ENCODE results near the gene MICAL2. TPM values are rescaled to one million over a fixed set of nuclear protein-coding genes. Genes with fewer than 3 reads are reported as not detected.

The MICAL2 gene
- total and polyA plus RNA-seq, 10 of the 15 experiments (the other 5 are each of a cell fraction or from before 2014, with no cell fraction given), result 0.90 to 5.6 (median 2.4) TPM

DNA sequence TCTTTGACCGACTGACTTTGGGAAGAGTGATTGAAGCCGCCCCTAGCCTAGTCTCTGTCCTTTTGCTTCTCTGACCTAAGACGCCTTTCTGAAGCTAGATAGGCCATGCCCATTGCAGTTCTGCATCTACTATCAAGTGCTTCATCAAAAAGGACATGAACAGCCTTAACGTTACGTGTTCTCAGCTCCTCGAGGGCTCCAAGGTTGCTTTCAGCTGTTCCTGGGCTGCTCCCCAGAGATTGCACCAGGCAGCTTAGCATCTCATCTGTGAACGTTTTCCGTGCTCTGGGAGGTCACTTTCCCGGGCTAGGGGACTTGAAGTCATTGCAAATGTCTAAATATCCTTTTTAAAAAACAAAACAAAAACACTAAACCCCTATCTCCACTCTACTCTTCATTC is 13.9 kb downstream of the MICAL2 start:
- intact Hi-C loops (cut with micrococcal nuclease; ENCODE audit: unreplicated experiment), result no loop called here
- TF ChIP-seq EZH2 (IDR thresholded peaks at IDR 0.05; ENCODE audit: borderline replicate concordance, control insufficient read depth, low read depth, low read length) (no peak), CBFB (IDR thresholded peaks at IDR 0.05; ENCODE audit: low read depth) (no peak), MEF2A (IDR thresholded peaks at IDR 0.05; ENCODE audit: insufficient read depth, low read depth, low read length) (no peak), SRF (IDR thresholded peaks at IDR 0.05; ENCODE audit: low read depth in 2 of 2, low read length in 2 of 2) (no peak), RBBP5 (conservative IDR thresholded peaks at IDR 0.05) (no peak), IKZF1 (conservative IDR thresholded peaks at IDR 0.05) (no peak), ATF7 (IDR thresholded peaks at IDR 0.05; ENCODE audit: low read depth) (no peak), FOXK2 (IDR thresholded peaks at IDR 0.05) (no peak), POLR2A (IDR thresholded peaks at IDR 0.05; ENCODE audit: low read depth, low read length) (no peak), FOS (IDR thresholded peaks at IDR 0.05; ENCODE audit: borderline replicate concordance, extremely low read depth, insufficient read length) (no peak), SREBF2 (IDR thresholded peaks at IDR 0.05; ENCODE audit: low read length) (no peak)
- TF ChIP-seq, protein P1, sequence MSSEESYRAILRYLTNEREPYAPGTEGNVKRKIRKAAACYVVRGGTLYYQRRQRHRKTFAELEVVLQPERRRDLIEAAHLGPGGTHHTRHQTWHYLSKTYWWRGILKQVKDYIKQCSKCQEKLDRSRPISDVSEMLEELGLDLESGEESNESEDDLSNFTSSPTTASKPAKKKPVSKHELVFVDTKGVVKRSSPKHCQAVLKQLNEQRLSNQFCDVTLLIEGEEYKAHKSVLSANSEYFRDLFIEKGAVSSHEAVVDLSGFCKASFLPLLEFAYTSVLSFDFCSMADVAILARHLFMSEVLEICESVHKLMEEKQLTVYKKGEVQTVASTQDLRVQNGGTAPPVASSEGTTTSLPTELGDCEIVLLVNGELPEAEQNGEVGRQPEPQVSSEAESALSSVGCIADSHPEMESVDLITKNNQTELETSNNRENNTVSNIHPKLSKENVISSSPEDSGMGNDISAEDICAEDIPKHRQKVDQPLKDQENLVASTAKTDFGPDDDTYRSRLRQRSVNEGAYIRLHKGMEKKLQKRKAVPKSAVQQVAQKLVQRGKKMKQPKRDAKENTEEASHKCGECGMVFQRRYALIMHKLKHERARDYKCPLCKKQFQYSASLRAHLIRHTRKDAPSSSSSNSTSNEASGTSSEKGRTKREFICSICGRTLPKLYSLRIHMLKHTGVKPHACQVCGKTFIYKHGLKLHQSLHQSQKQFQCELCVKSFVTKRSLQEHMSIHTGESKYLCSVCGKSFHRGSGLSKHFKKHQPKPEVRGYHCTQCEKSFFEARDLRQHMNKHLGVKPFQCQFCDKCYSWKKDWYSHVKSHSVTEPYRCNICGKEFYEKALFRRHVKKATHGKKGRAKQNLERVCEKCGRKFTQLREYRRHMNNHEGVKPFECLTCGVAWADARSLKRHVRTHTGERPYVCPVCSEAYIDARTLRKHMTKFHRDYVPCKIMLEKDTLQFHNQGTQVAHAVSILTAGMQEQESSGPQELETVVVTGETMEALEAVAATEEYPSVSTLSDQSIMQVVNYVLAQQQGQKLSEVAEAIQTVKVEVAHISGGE (CRISPR knock-in tag; IDR thresholded peaks at IDR 0.05), result no peak
- TF ChIP-seq, protein P2, sequence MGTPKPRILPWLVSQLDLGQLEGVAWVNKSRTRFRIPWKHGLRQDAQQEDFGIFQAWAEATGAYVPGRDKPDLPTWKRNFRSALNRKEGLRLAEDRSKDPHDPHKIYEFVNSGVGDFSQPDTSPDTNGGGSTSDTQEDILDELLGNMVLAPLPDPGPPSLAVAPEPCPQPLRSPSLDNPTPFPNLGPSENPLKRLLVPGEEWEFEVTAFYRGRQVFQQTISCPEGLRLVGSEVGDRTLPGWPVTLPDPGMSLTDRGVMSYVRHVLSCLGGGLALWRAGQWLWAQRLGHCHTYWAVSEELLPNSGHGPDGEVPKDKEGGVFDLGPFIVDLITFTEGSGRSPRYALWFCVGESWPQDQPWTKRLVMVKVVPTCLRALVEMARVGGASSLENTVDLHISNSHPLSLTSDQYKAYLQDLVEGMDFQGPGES (IDR thresholded peaks at IDR 0.05), result no peak
- TF ChIP-seq, protein P3, sequence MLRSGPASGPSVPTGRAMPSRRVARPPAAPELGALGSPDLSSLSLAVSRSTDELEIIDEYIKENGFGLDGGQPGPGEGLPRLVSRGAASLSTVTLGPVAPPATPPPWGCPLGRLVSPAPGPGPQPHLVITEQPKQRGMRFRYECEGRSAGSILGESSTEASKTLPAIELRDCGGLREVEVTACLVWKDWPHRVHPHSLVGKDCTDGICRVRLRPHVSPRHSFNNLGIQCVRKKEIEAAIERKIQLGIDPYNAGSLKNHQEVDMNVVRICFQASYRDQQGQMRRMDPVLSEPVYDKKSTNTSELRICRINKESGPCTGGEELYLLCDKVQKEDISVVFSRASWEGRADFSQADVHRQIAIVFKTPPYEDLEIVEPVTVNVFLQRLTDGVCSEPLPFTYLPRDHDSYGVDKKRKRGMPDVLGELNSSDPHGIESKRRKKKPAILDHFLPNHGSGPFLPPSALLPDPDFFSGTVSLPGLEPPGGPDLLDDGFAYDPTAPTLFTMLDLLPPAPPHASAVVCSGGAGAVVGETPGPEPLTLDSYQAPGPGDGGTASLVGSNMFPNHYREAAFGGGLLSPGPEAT (IDR thresholded peaks at IDR 0.05; ENCODE audit: low read depth), result no peak
- TF ChIP-seq, protein P4, sequence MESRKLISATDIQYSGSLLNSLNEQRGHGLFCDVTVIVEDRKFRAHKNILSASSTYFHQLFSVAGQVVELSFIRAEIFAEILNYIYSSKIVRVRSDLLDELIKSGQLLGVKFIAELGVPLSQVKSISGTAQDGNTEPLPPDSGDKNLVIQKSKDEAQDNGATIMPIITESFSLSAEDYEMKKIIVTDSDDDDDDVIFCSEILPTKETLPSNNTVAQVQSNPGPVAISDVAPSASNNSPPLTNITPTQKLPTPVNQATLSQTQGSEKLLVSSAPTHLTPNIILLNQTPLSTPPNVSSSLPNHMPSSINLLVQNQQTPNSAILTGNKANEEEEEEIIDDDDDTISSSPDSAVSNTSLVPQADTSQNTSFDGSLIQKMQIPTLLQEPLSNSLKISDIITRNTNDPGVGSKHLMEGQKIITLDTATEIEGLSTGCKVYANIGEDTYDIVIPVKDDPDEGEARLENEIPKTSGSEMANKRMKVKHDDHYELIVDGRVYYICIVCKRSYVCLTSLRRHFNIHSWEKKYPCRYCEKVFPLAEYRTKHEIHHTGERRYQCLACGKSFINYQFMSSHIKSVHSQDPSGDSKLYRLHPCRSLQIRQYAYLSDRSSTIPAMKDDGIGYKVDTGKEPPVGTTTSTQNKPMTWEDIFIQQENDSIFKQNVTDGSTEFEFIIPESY (IDR thresholded peaks at IDR 0.05), result no peak

More for the DNA sequence above, 13.9 kb downstream of the MICAL2 start:
- Histone ChIP-seq H3K4me1 (ENCODE audit: control insufficient read depth, insufficient read depth, low read length) (no peaks in the 10 kb centered on the region), H3K27me3 (replicated peaks in 1 of 2; ENCODE audit: control insufficient read depth in 2 of 2, insufficient read depth in 2 of 2, low read length in 1 of 2) (no peaks in the 10 kb centered on the region; a peak in 1 of 4 replicates), H3K27ac (ENCODE audit: control insufficient read depth, insufficient read depth) (no peak overlapping the region), H3K9me3 (replicated peaks; ENCODE audit: control insufficient read depth, insufficient read depth, low read length) (no peaks in the 10 kb centered on the region), H2AFZ (ENCODE audit: control insufficient read depth, low read depth, low read length) (no peak overlapping the region), H3K9ac (ENCODE audit: control insufficient read depth, insufficient read depth, low read length) (no peak overlapping the region), H3K4me2 (ENCODE audit: control insufficient read depth, insufficient read depth) (no peak overlapping the region), H4K20me1 (ENCODE audit: control insufficient read depth, insufficient read depth) (no peaks in the 10 kb centered on the region), H3K4me3 (no peak overlapping the region), H3K79me2 (ENCODE audit: control insufficient read depth, insufficient read depth, low read length) (no peaks in the 10 kb centered on the region), H3K36me3 (ENCODE audit: control insufficient read depth in 2 of 2, insufficient read depth in 2 of 2, low read length in 1 of 2) (no peaks in the 10 kb centered on the region)
- no peak for DNase-seq (ENCODE audit: low read depth, low spot score)
- in situ Hi-C loops (cut with MboI), result no loop called here
- 31% methylated on average over 9 of the region's 9 CpGs for WGBS (ENCODE audit: insufficient coverage, insufficient replicate concordance, low lambda C conversion rate, missing lambda C conversion rate)
- SMC1A ChIA-PET (ENCODE audit: uncharacterized antibody, unreplicated experiment), result interaction anchor here (0.8 to 4.9 kb wide), 2 partner anchors 49 to 112 kb away, joined by 3 to 19 read pairs; no protein-coding TSS in a partner anchor
- RAD21 ChIA-PET (ENCODE audit: unreplicated experiment), result interaction anchor here (0.9 kb wide), 1 partner anchor 75 kb away, joined by 3 read pairs; no protein-coding TSS in a partner anchor
- FAIRE-seq, result no peak
- CTCF ChIA-PET, result interaction anchor here (1.4 kb wide), 1 partner anchor 78 kb away, joined by 3 read pairs; no protein-coding TSS in a partner anchor
- POLR2A ChIA-PET, result no interaction called here
- ATAC-seq, result no peak
- no TSS peak for BruUV-seq (replicated peaks)
